ENCODE data around the gene FCAMR.
A peak's percentile ranks its signal among the peaks of the same experiment; 100 is the strongest.

FCAMR gene

GRCh38 chr1:206992790-206993189, 22.5 kb upstream of the FCAMR start:
- no peak for ATAC-seq
- DNase-seq, result no peak

GRCh38 chr1:206987873-206988272, 17.6 kb upstream of the FCAMR start:
- DNase-seq, result no peak

DNA sequence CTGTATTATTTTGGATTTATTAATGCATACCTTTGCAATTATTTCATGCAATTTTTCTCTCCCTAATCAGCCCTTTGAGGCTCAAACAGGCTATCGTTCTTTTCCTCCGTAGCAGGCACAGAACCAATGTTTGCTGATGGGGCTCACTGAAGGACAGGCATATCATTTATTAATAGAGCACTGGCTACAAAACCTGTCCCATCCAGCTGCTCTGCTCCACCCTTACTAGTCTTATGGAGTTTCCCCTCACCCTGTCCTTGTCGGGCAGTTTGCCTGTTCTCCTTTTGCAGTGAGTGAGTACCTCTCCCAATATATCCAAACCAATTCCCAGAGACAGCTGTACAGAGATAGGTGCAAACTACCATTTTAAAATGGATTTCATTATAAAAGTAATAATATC, 16.6 kb upstream of the FCAMR start:
- no peak for ATAC-seq
- DNase-seq, result no peak

More at GRCh38 chr1:206987873-206988272, 17.6 kb upstream of the FCAMR start:
- ATAC-seq, result no peak

DNA sequence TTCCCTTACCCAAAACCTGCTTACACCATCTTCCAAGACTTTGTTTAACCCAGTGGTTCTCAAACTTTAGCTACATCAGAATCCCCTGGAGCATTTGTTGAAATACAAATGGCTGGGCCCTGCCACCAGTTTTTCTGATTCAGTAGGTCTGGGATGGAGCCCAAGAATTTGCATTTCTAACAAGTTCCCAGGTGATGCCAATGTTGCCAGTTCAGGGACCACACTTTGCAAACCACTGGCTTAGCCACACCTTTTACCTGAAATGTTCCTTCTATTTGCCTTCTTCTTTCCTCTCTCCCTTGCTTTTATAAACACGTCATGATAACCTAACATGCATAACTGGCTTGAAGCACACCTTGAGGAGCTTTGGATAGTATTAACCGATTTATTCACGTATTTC, 16.1 kb upstream of the FCAMR start:
- no peak for DNase-seq
- no peak for ATAC-seq

GRCh38 chr1:206985162-206985749, 15.0 kb upstream of the FCAMR start:
- no peak for DNase-seq
- ATAC-seq, result no peak

DNA sequence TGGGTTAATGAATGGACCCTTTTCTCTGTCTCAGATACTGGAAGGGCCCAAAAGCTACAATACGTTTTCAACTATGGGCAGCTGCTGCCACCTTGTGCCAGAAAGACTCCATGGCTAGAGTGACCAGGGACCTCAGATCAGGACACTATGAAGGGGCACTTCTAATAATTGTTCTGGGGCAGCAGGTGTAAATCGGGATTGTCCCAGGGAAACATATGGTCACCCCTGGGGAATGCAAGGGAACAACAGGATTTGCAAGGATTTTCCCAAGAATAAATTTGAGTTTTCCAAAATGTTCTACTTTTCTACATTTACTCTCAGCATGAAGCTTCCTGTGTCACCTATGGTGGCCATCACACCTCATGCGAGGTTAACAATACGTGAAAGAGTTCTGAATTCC, 12.0 kb upstream of the FCAMR start:
- peak; percentile 74 for ATAC-seq

DNA sequence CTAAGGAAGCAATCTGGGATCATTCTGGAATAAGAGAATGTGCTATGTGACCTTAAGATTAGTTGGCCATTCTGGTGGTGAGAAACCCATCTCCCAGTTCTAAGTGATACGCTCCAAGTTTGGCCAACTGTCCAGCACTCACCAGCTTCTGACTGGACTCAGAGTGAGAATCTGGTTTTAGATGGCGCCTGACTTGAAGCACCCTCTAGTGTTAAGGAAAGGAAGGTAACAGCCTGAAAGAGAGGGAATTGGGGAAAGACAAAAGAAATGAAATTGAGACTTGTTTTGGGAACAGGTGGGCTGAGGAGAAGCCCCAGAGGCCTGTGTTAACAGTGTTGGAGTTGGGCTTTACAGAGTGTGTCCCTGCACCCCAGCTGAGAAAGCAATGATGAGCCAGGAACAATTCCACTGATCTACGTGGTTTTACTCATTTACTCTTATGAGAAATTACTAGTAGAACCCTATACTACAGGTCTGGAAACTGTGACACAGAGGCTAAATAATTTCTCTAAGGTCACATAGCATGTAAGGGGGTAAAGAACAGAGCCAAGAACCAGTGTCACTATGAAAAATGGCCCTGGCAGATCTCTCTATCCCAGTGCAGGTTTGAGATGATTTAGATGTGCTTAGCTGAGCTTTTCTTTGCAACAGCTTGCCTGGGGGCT, 9.3 kb upstream of the FCAMR start:
- ATAC-seq, result peak; percentile 67

More for the DNA sequence above, 12.0 kb upstream of the FCAMR start:
- DNase-seq, result peak; percentile 57

GRCh38 chr1:206978259-206978658, 8.0 kb upstream of the FCAMR start:
- ATAC-seq (no peak), DNase-seq (no peak)

More for the DNA sequence above, 9.3 kb upstream of the FCAMR start:
- no peak for DNase-seq

DNA sequence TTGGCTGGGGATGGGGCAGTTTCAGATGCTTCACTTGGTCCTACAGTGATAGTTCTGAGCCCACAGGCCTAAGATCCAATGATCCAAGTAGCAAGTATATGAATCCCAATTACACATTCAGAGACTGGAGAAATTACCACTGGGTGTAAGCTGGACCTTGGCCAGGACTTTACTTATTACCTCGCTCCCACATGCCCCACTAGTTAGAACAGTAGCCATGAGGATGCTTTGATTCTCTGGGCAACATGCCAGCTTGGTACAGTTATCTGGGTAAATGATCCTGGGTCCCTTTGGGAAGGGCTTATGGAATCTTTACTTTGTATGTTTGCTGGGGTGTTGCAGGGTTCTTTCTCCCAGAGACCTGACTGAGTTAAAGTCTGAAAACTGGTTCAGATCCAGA, 5.0 kb upstream of the FCAMR start:
- ATAC-seq (no peak), DNase-seq (no peak)

GRCh38 chr1:206974140-206974539, 3.9 kb upstream of the FCAMR start:
- ATAC-seq, result no peak
- DNase-seq, result no peak

DNA sequence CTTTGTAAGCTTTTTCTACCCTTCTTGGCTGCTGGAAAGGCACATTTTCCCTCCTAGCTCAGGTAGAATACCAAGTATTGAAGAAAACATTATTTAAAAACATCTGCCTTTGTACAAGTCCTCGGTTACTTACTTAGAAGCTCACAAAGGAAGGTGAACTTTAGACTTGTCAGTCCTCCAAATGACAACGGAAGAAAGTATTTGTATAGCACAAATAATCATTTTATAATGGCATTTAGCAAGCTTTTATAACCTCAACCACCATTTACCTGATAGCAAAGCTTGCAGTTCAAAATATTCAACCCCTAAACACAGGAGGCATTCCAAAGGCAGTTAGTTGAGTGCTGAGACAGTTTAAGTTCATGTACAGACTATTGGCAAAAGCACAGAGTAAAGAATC, 2.5 kb upstream of the FCAMR start:
- no peak for ATAC-seq

GRCh38 chr1:206971029-206971655, 882 bp upstream of the FCAMR start:
- no peak for ATAC-seq
- DNase-seq, result no peak

More for the DNA sequence above, 2.5 kb upstream of the FCAMR start:
- no peak for DNase-seq

DNA sequence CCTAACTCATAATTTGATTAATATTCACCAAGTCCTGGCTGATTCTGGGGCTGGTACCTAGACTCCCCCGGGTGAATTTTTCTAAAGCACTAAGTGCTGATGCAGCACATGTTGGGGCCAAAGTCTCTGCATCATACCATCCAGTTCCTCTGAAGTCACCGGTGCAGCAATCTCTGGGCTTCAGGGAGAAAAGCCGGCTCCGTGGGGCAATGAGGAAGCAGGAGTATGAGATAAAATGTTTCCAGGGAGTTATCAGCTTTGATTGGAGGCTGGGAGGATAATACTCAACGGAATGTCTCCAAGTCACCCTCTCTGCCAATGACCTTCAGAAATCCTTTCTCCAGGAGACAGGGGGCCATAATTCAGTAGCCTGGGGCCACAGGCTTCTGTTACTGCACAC, 1.2 kb downstream of the FCAMR start:
- DNase-seq (no peak), ATAC-seq (no peak)

- no peak for DNase-seq
- ATAC-seq, result peak; percentile 13
These were observed 3.0 kb downstream of the FCAMR start for GRCh38 chr1:206967096-206967849.

GRCh38 chr1:206965781-206966180, 4.5 kb downstream of the FCAMR start:
- ATAC-seq (no peak), DNase-seq (no peak)

GRCh38 chr1:206963740-206964139, 6.5 kb downstream of the FCAMR start:
- no peak for ATAC-seq
- DNase-seq, result no peak

GRCh38 chr1:206963119-206963712, 7.0 kb downstream of the FCAMR start:
- DNase-seq, result no peak
- ATAC-seq, result peak; percentile 10

GRCh38 chr1:206962272-206962671, 8.0 kb downstream of the FCAMR start:
- ATAC-seq (no peak), DNase-seq (no peak)

- DNase-seq (no peak), ATAC-seq (no peak)
These were observed 8.6 kb downstream of the FCAMR start for GRCh38 chr1:206961668-206962067.

DNA sequence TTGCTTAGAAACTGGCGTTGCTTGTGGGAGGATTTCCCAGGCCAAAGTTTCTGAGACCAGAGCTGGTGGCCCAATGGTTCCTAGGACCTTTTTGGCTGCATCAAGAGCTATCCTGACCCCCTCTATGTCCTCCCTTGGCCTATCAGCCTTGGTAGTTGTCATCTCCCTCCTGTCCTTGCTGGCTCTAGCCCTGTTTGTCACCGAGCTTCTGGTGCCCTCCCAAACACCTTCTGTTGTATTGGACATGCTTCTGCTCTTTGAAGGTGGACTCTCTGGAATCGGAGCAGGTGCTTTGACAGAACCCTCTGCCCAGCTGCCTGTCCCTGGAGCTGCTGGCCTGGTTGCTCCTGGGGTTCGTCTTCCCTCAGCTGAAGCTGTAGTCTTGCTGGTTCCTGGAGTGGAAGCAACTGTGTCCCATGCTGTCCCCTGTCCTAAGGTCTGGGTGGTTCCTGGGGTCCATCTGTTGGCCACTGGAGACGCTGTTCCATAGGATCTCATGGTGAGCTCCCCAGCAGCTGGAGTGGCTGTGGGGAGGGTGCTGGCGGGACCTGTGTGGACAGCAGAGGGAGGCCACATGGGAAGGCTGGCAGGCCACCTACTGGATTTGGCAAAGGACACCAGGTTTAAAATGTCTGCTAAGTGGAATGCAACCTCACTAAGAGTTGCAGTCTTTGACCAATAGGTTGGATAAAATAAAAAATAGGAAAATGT, 9.4 kb downstream of the FCAMR start:
- no peak for ATAC-seq
- no peak for DNase-seq

DNA sequence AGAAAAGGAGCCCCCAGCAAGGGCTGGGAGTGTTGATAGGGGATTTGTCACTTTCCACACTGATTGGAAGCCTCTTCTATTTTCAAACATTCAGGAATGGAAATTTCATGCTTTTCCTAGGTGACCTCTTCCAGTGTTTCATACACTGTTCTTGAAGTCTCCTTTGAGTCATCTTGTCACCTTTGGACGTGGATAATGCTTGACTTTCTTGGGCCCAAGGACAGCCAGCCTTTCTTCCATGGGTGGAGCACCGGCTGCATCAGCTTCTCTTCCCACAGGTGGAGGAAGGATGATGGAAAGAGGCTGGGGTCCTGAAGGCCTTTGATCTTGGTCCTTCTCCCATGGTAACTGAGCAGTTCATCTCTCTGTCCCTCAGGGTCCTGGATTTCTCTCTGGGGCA, 12.1 kb downstream of the FCAMR start:
- ATAC-seq, result no peak
- no peak for DNase-seq

DNA sequence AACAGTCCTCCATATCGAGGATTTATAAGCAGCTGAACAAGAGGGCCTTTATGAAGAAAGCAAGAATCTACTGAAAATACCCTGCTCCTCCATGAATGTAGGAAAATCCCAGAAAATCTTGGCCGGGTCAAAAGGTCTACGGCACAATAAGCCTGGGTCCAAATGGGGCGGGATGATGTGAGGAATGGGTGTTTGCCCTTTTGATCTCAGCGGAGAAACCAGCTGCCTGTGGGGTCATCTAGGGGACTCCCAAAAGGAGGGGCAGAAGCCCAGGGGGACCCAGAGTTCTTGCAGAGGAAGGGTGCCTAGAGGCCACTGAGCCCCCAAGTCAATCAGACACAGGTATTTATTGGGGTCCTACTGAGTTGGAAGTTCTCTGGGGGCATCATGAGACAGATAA, 12.6 kb downstream of the FCAMR start:
- DNase-seq, result no peak
- no peak for ATAC-seq

Data from stimulated activated naive CD8-positive, alpha-beta T cell treated with anti-CD3 and anti-CD28 coated beads, Interleukin-15, Interleukin-2, amounts not matched to agents 100 U/mL and 50 U/mL, for 24 hours (primary cell).